ENCODE results near the gene PLA2G4C. TPM values are rescaled to one million over a fixed set of nuclear protein-coding genes. Genes with fewer than 3 reads are reported as not detected.
"Not testable (repeated sequence)": the region's sequence is repeated elsewhere in the genome, so short reads cannot be mapped to it uniquely, and the experiment has no call there.

PLA2G4C gene
- total RNA-seq, 4 donors from 2014 or later: 4.8 to 17.7 (median 10.5) TPM

DNA sequence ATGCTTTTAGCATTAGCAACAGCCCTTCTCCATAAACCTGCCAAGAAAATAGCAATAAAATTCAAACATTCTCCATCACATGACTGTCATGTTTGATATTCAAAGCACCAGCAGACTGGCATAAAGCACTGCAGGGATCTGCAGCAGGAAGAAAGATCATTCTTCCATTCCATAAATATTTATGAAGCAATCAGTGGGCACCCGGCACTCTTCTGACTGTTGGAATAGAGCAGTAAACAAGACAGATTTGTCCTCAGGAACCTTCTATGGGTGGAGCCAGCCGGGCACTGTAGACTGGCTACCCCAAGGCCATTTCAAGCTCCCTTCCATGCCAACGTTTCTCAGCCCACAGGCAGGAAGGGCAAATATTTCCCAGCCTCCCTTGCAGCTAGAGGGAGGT, 25.5 kb downstream of the PLA2G4C start:
- intact Hi-C loops (cut with DNase I): no loop called here

DNA sequence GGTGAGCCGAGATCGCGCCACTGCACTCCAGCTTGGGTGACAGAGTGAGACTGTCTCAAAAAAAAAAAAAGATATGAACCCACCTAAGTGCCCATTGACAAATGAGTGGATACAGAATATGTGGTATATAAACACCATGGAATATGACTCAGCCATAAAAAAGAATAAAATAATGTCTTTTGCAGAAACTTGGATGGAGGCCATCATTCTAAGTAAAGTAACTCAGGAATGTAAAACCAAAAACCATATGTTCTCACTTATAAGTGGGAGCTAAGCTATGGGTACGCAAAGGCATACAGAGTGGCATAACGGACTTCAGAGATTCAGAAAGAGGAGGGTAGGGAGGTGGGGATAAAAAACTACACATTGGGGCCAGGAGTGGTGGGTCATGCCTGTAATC, 29.5 kb downstream of the PLA2G4C start:
- intact Hi-C loops (cut with DNase I): no loop called here
- no peaks in the 10 kb centered on the region for H3K27me3 ChIP-seq
- H3K36me3 ChIP-seq: peaks cover 0 to 2% of the 10 kb centered on the region in 2 donors
- no peak overlapping the region for H3K4me3 ChIP-seq (replicated peaks in 1 of 3)
- no peak for DNase-seq
- no peaks in the 10 kb centered on the region for H3K9me3 ChIP-seq
- no peak overlapping the region for H3K27ac ChIP-seq
- H3K4me1 ChIP-seq: no peaks in the 10 kb centered on the region
- TF ChIP-seq, protein P1, sequence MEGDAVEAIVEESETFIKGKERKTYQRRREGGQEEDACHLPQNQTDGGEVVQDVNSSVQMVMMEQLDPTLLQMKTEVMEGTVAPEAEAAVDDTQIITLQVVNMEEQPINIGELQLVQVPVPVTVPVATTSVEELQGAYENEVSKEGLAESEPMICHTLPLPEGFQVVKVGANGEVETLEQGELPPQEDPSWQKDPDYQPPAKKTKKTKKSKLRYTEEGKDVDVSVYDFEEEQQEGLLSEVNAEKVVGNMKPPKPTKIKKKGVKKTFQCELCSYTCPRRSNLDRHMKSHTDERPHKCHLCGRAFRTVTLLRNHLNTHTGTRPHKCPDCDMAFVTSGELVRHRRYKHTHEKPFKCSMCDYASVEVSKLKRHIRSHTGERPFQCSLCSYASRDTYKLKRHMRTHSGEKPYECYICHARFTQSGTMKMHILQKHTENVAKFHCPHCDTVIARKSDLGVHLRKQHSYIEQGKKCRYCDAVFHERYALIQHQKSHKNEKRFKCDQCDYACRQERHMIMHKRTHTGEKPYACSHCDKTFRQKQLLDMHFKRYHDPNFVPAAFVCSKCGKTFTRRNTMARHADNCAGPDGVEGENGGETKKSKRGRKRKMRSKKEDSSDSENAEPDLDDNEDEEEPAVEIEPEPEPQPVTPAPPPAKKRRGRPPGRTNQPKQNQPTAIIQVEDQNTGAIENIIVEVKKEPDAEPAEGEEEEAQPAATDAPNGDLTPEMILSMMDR (IDR thresholded peaks at IDR 0.05): no peak
- 91 to 95% methylated on average over 5 of the region's 5 CpGs for WGBS, 2 donors

More for the DNA sequence above, 25.5 kb downstream of the PLA2G4C start:
- no peaks in the 10 kb centered on the region for H3K36me3 ChIP-seq
- DNase-seq: no peak
- no peaks in the 10 kb centered on the region for H3K27me3 ChIP-seq
- TF ChIP-seq POLR2A (IDR thresholded peaks at IDR 0.05): no peak
- TF ChIP-seq, protein P1 (IDR thresholded peaks at IDR 0.05): no peak
- H3K27ac ChIP-seq: no peak overlapping the region
- H3K4me3 ChIP-seq (replicated peaks in 1 of 3): no peak overlapping the region
- H3K4me1 ChIP-seq: no peaks in the 10 kb centered on the region
- WGBS, 2 donors: 62 to 78% methylated on average over 3 of the region's 3 CpGs
- no peaks in the 10 kb centered on the region for H3K9me3 ChIP-seq

DNA sequence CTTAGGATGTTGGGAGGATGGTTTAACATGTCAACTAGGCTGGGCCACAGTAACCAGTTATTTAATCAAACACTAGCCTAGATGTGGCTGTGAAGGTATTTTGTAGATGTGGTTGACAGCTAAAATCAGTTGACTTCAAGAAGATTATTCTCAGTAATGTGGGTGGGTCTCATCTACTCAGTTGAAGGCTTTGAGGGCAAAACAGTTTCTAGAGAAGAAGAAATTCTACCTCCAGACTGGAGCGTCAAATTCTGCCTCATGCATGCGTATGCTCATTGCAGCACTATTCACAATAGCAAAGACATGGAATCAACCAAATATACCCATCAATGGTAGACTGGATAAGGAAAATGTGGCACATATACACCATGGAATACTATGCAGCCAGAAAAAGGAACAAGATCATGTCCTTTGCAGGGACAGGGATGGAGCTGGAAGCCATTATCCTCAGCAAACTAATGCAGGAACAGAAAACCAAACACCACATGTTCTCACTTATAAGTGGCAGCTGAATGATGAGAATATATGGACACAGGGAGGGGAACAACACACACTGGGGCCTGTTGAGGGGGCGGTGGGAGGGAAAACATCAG, 40.3 kb downstream of the PLA2G4C start:
- H3K4me1 ChIP-seq; H3K36me3 ChIP-seq; H3K27me3 ChIP-seq; H3K4me3 ChIP-seq (replicated peaks in 1 of 3); DNase-seq; intact Hi-C loops (cut with DNase I); H3K27ac ChIP-seq; H3K9me3 ChIP-seq: not testable (repeated sequence)
- 95 to 97% methylated on average over 3 of the region's 3 CpGs for WGBS, 2 donors

DNA sequence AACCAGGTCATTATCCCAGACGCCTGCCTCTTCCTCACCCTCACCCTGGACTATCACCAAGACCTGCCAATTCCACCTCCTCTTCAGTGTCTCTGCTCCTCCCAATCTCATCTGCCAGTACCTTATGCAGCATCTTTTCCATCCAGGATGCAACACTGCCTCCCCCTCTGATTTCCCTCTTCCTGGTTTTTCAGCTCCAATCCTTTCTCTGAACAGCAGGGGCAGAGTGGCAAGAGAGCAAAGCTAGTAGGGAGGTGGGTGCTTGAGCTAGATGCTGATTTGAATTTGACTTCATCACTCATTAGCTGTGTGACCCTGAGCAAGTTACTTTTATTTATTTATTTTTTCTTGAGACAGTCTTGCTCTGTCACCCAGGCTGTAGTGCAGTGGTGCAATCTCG, 41.2 kb downstream of the PLA2G4C start:
- WGBS, 2 donors: 70 to 82% methylated on average over 2 of the region's 2 CpGs
- Histone ChIP-seq H3K36me3 (no peaks in the 10 kb centered on the region), H3K4me3 (replicated peaks in 1 of 3) (no peak overlapping the region), H3K9me3 (no peaks in the 10 kb centered on the region), H3K27ac (no peak overlapping the region), H3K27me3 (no peaks in the 10 kb centered on the region), H3K4me1 (no peaks in the 10 kb centered on the region)
- intact Hi-C loops (cut with DNase I): no loop called here
- TF ChIP-seq, protein P1 (IDR thresholded peaks at IDR 0.05): no peak
- TF ChIP-seq POLR2A (IDR thresholded peaks at IDR 0.05): no peak
- DNase-seq: no peak

DNA sequence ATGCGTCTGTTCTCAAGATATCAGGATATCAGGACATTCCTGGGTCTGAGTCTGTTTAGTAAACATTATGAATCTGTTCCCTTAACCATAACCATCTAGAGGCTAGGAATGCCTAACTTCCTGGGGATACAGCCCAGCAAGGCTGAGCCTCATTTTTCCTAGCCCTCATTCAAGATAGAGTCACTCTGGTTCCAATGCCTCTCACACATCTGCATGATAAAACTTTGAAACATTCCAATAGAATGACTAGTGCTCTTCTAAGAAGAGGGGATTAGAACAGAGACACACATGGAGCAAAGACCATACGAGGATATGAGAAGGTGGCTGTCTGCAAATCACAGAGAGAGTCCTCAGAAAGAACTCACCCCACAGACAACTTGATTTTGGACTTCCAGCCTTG, 46.1 kb downstream of the PLA2G4C start:
- no peaks in the 10 kb centered on the region for H3K27me3 ChIP-seq
- H3K36me3 ChIP-seq: no peaks in the 10 kb centered on the region
- intact Hi-C loops (cut with DNase I): no loop called here
- H3K4me3 ChIP-seq (replicated peaks in 1 of 3): no peak overlapping the region
- 83 to 86% methylated on average over 2 of the region's 2 CpGs for WGBS, 2 donors
- no peak for DNase-seq
- TF ChIP-seq POLR2A (IDR thresholded peaks at IDR 0.05): no peak
- TF ChIP-seq, protein P1 (IDR thresholded peaks at IDR 0.05): no peak
- H3K9me3 ChIP-seq: no peaks in the 10 kb centered on the region
- no peaks in the 10 kb centered on the region for H3K4me1 ChIP-seq
- no peak overlapping the region for H3K27ac ChIP-seq
